ENCODE results near the gene RAB40C.

Gene RAB40C

DNA sequence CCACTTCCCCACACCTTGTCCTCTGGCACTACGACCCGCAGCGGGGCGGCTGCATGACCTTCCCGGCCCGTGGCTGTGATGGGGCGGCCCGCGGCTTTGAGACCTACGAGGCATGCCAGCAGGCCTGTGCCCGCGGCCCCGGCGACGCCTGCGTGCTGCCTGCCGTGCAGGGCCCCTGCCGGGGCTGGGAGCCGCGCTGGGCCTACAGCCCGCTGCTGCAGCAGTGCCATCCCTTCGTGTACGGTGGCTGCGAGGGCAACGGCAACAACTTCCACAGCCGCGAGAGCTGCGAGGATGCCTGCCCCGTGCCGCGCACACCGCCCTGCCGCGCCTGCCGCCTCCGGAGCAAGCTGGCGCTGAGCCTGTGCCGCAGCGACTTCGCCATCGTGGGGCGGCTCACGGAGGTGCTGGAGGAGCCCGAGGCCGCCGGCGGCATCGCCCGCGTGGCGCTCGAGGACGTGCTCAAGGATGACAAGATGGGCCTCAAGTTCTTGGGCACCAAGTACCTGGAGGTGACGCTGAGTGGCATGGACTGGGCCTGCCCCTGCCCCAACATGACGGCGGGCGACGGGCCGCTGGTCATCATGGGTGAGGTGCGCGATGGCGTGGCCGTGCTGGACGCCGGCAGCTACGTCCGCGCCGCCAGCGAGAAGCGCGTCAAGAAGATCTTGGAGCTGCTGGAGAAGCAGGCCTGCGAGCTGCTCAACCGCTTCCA is 43.6 kb downstream of the RAB40C start:
- DNase-seq: no peak

DNA sequence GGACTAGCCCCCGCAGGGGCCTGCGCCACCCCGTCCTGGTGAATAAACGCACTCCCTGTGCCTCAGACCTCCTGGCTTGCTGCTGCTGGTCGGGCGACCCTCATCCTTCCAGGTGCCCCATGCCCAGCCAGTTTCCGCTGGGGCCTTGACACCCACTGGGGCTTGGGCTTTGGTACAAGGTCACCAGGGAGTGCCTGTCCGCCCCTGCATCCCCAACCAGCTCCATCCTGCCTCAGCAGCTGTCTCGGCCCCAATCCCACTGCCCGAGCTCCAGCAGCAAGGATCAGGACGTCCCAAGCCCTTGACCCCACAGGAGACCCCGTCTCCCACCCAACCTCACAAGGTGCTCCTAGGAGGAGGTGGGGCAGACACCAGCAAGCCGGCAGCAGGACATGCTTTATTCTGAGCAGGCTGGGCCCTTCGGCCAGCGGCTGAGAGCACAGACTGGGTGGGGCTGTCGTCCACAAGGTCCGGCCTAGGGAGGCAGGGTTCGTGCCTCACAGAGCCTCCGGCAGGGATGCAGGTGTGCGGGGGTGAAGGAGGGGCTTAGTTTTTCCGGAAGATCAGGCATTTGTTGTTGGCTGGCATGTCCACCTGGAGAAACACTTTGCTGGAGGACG is 44.3 kb downstream of the RAB40C start:
- no peak for DNase-seq

DNA sequence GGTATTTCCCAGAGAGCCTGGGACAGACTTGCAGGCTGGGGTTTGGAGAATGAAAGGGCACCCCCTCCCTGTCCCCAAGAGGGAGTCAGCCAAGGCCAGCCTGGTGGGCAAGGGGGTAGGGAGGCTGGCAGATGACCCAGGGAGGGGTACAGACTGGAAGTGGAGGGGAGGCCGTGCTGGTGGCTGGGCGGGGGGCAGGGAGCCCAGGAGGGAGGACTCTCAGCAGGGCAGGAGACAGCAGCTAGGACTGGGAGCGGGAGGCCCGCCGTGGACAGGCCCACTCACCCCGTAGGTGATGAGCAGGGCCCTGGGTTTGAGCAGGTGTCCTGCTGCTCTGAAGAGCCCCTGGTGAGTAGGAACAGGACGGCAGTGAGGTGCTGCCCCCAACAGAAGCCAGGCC is 45.1 kb downstream of the RAB40C start:
- no peak for DNase-seq

DNA sequence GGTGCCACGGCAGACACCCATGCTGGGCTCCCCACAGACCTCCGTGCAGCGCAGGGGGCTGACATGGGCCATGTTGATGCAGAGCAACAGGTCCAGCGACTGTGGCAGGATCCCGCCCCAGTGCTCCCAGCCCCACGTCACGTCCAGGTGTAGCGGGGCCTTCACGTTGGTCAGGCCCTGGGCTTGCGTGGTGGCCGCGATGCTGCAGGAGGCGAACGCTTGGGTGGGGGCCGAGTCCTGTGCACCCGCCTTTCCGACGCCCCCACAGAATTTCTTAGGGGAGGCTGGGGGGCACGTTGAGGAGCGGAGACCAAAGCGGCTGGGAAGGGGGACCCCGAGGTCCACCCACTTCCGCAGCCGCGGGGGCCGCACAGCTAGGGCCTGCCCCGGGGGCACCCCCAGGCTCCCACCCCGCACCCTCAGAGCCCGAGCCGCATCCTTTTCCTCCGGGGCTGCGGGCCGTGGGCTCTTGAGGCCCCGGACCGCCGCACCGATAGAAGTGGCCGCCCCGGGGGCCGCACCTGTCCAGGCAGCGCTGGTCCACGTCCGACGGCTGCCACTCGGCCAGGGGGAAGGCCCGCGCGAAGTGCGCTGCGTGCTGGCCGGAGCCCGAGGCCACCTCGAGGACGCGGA is 45.8 kb downstream of the RAB40C start:
- no peak for DNase-seq

DNA sequence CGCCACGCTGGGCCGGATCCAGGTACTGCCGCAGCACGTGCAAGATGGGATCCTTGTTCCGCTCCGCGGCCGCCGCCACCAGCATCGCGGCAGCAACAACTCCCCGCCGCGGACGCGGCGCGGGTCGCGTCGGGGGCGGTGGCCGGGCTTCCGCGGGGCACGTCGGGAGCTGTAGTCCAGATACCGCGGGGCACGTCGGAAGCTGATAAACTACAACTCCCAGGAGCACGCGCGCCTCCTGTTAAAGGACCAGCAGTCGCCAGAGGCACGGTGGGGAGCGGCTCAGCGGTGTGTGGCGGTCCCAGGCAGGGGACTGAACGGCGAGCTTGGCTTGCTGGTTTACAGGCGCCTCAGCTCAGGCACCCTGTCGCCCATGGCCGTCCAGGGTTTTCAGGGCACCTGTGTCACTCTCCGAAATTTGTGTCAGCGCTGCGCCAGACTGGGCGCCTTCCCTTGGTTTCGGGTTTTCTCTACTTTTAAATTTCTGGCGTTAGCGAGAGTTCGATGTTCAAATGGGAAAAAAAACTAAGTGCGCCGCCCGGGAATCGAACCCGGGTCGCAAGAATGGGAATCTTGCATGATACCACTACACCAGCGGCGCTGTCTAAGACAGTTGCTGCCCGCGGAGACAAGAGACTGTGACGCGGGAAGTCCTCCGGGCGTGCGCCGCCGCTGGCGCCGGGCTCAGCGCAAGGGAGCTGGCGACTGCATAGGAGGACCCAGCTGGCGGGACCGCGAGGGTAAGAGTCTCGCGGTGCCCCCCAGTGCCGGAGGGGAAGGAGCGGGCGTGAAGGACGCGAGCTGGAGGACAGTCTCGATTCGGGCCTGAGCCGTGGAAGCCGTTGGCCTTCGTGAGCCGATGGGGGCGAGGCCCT is 46.6 kb downstream of the RAB40C start, which contains the start of gene METTL26:
Gene METTL26 (minus strand): TSS at position 100 of the 875 bp plus-strand sequence. CDS start 15 bp downstream, at position 85.
- DNase-seq: peak; percentile 94

DNA sequence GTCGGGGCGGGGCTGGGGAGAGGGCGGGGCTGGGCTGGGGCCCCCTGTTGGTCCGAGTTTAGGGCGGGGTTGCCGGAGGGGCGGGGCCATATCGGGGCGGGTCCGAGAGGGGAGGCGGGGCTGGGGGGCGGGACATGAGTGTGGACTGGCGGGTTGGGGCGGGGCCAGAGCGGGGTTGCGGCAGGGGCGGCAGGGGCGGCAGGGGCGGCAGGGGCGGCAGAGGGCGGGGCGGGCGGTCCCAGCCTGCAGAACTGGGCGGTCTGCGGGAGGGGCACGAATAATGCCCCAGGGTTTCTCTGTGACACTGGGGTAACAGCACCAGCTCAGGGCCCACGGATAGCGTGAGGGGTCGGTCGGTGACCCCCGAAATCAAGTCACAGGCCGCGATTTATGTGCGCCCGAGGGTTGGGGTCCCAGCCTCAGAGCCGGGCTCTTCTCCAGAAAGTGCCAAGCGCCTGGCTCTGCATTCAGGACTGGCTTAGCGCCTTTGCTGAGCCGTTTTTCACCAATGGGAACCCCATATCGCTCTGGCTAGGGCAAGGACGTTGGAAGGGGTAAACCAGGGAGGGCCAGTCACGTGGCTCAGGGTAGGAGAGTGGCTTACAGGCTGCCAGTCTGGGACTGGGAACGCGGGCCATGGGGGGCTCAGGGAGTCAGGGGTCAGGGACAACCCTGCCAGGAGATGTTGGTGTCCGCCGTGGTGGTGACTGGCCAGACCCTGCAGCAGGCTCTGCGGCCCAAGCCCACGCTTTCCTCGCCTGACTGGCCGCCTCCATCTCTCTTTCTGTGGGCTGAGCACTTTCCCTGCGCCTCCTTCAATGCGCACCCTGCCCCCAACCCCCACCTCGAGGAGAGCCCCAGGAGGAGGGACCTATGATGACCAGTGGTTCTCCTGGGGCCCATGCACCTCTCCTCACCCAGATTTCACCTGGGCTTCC is 47.5 kb downstream of the RAB40C start:
- peak; percentile 84 for DNase-seq

DNA sequence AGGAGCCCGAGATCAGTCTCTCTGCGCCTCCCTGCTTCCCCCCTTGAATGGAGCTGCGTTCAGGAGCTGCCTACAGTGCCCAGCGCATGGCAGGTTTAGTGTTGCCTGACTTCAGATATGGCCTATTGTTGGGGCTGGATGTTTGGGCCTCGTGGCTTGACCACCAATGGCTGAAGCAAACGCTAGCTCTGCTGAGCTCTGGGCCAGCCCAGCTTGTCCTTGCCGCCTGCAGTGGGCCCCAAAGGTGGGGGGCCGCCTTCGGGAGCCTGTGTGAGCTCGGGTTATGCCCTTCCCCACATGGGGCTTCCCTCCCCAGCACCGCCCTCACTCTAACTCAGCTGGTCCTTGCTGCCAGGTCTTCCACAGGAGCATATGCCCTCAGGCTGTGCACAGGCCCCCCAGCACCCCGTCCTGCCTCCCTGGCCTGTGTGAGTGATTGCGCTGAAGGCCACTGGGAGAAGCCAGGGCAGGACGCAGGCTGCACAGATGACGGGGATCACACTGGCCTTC is 48.2 kb downstream of the RAB40C start:
- DNase-seq: no peak

DNA sequence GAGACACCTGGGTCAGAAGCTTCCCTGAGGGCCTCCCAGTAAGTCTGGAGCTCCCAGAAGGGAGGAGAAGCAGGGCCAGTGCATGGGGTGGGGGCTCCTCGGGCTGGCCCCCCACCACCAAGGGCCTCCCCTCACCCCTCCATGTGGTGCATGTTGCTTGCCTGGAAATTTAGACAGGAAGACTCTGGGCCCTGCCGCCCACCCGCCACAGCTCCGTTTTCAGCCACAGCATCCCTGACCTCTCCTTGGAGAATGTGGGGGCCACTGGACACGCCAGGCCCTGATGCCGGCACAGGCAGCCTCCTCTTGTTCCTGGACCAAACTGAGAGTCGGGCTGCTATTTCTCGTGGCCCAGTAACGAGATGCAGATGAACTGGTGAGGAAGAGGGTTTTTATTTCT is 49.0 kb downstream of the RAB40C start:
- no peak for DNase-seq

DNA sequence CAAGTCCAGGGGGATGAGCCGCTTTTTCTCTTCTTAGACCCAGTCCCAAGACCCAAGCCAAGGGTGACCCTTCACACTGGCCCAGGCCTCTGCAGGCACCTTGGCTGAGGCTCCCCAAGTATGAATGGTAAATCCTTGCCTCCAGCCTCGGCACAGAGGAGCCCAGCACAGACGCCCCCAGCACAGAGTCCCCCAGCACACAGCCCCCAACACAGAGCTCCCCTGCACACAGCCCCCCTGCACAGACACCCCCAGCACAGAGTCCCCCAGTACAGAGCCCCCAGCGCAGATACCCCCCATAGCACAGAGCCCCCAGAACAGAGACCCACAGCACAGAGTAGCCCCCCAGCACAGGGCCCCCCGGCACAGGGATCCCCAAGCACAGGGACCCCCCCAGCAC is 50.7 kb downstream of the RAB40C start:
- no peak for DNase-seq

DNA sequence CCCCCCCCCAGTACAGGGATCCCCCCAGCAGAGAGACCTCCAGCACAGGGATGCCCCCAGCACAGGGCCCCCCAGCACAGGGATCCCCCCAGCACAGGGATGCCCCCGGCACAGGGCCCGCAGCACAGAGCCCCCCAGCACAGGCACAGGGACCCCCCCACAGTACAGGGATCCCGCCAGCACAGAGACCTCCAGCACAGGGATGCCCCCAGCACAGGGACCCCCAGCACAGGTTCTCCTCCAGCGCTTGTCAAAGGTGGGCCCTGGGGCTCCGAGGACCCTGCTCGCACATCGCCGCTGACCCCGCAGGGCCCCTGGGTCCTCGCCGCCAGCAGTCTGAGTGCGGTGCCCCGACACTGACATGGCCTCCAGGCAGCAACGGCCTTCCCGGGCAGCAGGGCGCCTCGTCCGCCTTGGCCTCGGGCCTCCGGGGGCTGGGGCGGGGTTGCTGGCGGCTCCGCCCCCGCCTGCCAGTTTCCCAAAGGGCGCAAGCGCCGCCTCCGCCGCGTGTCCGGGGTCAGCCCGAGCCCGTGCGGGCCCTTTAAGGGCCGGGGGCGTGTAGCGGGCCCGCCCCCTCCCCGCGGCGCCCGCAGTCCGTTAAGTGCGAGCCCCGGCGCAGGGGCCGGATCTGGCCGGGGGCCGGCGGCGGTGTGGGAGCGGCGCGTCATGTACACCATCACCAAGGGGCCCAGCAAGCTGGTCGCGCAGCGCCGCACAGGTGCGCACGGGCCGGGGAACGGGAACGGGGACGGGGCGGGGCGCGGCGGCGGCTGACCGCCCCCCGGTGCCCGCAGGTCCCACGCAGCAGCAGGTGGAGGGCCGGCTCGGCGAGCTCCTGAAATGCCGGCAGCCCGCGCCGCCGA is 51.7 kb downstream of the RAB40C start, which contains the start of gene MCRIP2:
Gene MCRIP2 (plus strand): TSS at position 503 of the 863 bp plus-strand sequence. CDS start 164 bp downstream, at position 667.
- DNase-seq: peak; percentile 59

DNA sequence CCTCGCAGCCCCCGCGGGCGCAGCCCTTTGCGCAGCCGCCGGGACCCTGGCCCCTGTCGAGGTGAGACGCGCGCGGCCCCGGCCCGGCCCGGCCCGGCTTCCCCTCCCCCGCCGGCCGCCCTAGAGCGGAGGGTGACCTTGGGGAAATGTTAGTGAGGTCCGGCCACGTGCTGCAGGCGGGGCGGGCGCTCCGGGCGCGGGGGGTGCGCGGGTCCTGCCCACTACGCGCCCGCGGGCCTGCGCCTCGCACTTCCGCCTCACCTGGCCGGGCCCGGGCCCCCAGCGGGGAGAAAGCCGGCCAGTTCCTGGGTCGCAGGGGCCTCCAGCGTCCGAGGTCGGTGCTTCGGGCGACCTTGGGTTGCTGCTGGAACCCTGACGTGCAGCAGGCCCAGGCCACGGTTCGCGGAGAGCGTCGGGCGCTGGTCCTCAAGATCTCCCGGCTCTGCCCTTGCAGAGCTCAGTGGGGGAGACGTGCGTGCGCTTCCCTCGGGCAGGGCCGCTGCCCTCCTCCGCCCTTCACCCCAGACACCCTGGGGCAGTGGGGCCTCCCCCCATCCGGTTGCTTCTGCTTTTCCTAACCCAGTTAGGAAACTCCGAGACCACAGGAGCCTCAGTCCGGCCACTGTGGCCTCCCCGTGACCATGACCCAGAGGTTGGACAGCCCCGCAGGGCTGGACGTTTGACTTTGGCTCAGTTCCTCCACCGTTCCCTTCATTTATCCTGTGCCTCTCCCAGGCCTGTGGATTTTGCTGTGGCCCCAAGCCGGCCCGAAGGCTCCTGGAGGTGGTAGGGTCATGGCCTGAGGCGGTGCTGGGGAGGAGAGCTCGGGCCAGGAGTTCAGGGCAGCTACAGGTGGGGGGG is 52.6 kb downstream of the RAB40C start:
- peak; percentile 54 for DNase-seq

DNA sequence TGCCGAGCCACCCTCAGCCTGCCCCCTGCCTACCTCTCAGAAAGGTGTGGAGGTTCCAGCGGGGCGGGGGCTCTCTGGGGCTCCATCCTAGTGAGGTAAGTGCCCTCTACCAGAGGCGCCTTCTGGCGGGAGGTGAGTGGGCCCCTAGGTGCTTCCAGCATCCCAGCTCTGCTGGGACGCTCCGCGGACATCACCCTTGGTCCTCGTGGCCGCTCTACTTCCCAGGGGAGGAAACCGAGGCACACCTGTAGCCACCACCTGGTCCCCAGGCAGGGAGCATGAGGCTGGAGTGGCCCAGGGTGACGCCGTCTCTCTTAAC is 53.1 kb downstream of the RAB40C start:
- DNase-seq: no peak

DNA sequence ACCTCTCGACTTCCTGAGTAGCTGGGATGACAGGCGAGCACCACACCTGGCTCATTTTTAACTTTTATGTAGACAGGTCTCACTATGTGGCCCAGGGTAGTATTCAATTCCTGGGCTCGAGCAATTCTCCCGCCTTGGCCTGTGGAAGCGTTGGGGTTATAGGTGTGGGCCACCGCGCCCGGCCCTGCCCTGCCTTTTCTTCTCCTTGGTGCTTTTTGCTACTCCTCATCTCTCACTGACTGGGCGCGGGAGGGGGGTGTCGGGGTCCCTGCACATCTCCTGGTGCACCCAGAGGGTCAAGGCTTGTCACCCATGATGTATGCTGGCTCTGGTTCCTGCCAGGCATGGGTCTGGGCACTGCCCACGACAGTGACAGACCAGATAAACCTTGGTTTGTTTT is 54.7 kb downstream of the RAB40C start:
- DNase-seq: no peak

DNA sequence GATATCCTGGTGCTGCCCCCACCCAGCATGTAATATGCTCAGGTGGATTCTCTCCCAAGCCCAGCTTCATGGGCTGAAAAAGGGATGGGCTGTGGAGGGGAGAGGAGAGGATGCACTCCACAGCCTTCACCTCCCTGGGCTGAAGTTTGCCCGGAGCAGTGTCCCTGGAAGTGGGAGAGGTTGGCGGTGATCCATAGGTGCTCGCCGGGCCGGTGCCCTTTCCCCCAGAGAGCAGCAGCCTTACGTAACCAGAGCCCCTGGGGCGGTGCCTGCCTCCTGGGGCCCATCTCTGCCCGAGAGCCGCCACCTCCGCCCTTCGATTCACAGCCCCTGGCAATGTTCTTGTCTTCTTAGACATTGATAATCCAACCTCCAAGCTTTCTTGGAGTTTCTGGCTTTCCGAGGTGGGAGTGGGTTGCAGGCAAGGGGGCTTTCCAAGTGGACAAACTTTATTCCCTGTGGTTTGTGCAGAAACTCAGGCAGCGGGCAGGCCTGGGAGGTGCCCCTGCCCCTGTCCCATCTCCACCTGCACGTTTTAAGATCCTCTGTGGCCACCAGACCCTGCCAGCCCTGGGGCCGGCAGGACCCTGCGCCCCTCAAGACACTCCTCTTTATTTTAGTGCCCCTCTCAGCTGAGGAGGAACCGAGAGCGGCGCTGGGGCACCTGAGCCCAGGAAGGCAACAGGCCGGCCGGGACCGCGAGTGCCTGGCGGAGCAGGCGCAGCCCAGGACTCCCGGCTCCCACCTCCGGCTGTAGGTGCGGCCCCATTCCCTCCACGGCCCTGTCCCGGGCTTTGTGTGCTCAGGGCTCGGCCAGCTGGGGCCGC is 56.2 kb downstream of the RAB40C start:
- DNase-seq: no peak

DNA sequence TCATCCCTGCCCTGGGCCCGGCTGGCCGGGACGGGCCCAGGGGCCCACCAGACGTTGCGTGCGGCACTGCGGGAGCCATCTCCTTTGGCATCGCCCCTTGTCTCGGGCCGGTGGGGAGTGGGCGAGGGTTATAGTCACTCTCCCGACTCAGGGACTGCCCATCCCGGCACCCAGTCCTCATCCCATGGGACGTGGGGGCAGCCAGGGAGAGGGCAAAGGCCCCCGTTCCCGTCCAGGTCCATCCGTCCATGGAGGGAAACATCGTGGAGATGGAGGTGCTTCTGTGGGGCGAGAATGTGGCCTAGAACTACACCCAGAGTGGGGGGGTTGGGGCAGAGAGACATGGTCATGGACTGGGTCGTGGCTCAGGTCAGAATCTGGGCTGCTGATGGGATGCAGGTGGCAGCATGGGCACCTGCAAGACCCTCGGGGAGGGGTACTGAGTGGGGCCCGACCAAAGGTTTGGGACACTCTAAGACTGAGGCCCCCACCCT is 56.9 kb downstream of the RAB40C start:
- DNase-seq: no peak

DNA sequence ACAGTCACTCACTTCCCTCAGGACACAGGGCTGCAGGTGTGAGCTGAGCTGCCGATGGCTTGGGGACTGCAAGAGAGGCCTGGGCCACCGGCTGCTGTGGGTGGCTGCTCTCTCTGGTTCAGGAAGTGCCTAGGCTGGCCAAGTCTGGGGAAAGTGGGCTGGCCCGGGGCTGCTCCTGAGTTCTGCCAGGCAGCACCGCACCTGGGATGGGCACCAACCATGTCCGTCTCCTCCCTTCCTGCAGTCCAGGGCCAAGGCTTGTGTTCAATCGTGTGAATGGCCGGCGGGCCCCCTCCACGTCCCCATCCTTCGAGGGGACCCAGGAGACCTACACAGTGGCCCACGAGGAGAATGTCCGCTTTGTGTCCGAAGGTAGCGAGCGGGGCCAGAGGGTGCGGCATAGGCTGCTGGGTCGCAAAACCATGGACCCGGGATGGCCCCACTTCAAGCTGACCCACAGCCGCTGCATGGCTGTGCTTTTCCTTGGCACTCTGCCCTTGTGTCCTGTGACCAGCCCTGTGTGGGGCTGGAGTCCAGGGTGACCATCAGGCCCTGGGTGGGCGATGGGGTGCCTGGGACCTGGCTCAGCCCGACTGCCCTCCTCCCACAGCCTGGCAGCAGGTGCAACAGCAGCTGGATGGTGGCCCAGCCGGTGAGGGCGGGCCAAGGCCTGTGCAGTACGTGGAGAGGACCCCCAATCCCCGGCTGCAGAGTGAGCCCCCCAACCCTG is 57.5 kb downstream of the RAB40C start:
- no peak for DNase-seq

DNA sequence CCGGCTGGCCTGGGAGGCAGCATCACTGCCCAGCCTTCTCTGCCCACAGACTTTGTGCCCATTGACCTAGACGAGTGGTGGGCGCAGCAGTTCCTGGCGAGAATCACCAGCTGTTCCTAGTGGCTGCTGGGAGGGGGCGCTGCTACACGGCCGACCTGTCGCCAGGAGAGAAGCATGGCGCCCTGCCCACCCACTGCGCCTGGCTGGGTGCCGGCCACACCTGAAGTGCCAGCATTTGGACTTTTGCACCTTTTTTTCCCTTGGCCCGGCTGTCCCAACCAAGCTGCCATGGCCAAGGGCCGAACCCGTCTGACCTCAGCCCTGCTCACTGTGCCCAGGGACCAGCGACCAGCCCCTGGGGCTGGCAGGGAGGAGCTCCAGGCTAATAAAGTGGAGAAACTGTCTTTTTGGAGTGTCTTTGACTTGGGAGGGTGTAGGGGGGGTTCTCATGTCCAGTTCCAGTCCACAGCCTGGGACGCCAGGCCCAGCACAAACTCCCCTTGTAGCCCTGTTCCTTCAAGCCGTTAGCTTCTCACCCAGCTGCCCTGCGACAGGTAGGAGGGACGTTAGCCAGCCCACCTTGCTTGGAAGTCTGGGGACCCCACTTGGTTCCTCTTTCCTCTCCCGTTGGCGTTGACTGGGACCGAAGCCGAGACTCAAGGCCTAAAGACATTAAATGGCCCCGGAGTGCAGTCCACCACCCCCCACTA is 58.4 kb downstream of the RAB40C start:
- DNase-seq: no peak
